Measurements from ENCODE around the gene SRSF11.

- TF ChIP-seq TCF4 (CRISPR knock-in tag; IDR thresholded peaks at IDR 0.05; ENCODE audit: borderline replicate concordance), result no peak
- no peak for TF ChIP-seq POU6F1 (CRISPR knock-in tag; IDR thresholded peaks at IDR 0.05; ENCODE audit: borderline replicate concordance, low read depth)
- no peak for TF ChIP-seq ZNF8 (CRISPR knock-in tag; IDR thresholded peaks at IDR 0.05)
These were observed 10.3 kb downstream of the SRSF11 start for GRCh38 chr1:70231475-70231874.
